Measurements from ENCODE around the gene CLTC. TPM values are rescaled to one million over a fixed set of nuclear protein-coding genes. Genes with fewer than 3 reads are reported as not detected.

The CLTC gene
- total RNA-seq, 1 experiment from 2014 or later = 101 TPM

- no peak for DNase-seq (ENCODE audit: low read depth)
Observed at GRCh38 chr17:59680314-59680713, 60.6 kb downstream of the CLTC start.

- DNase-seq (ENCODE audit: low read depth) = no peak
Observed at GRCh38 chr17:59683283-59683682, 63.6 kb downstream of the CLTC start.

- no peak for DNase-seq (ENCODE audit: low read depth)
Observed at GRCh38 chr17:59684967-59685366, 65.3 kb downstream of the CLTC start.

DNA sequence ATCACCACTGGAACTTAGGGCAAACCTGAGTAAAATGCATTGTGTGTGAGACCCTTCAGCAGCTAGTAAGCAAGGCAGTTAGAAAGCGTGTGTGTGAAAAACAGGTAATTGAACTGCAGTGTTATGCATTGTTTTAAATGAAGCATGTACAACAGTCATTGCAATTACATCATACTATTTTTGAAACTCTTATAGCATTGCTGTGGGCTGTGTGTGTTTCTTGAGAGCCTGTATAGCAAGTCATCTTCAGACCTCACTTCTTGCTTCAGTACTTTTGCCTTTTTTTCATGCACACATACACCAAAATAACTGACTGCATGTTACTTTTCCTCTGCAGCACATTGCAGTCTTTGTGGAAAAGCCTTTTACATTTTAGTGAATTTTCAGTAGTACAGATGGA, 68.3 kb downstream of the CLTC start:
- no peak for DNase-seq (ENCODE audit: low read depth)

DNA sequence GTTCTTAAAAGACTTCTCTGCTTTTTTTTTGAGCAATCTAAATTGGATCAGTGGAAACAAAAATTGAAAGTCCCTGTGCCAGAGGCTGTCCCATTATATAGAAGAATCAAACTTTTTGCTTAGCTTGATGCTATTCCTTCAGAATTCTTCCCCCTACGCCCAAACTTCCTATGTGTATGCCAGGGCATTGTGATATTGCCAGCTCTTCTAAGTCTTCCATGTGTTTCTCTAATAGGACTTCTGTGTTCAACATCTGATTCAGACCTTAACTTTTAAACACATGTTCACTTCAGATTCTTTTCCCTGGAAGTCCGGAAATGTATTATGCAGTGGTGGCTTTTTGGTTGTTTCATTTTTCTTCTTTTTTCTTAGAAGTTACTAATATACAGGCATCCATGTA, 68.8 kb downstream of the CLTC start:
- no peak for DNase-seq (ENCODE audit: low read depth)

GRCh38 chr17:59693582-59693981, 73.9 kb downstream of the CLTC start:
- no peak for DNase-seq (ENCODE audit: low read depth)

DNA sequence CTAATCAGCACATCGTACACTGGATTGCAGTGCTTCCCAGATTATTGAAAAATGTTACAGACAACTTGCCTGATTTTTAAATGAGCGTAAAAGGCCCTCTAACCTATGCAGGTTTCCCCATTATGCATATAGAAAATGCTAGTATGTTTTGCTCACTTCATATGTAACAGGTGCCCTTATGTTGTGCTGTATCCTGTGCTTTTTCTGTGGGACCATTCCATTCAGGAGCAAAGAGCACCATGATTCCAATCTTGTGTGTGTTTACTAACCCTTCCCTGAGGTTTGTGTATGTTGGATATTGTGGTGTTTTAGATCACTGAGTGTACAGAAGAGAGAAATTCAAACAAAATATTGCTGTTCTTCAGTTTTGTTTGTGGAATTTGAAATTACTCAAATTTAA, 74.6 kb downstream of the CLTC start:
- DNase-seq (ENCODE audit: low read depth) = no peak

GRCh38 chr17:59695945-59696681, 76.4 kb downstream of the CLTC start:
- no peak for DNase-seq (ENCODE audit: low read depth)

DNA sequence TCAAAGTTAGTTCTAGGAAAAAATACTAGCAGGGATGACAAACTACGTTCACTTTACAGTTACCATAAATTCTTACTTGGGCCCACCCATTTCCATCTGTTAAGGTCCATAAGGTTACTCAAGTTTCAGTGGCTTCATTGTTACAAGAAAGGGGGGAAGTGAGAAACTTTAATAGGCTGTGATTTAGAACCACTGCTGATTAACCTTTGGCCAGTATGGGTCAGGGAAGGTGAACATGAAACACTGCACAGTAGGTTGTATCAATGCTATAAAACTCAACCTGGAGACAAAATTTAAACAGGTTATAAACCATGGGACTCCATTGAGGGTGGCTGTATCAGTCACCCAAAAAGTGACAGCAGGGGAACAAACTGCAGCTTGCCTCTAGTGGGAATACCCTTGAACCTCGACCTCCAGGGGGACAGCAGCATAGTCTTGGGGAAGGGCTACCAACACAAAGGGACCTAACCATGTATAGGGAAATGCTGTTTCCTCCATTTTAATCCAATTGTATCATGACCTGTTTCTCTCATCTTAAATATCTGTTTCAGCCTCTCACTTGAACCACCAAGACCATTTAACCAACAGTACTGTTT, 77.1 kb downstream of the CLTC start:
- DNase-seq (ENCODE audit: low read depth) = no peak

DNA sequence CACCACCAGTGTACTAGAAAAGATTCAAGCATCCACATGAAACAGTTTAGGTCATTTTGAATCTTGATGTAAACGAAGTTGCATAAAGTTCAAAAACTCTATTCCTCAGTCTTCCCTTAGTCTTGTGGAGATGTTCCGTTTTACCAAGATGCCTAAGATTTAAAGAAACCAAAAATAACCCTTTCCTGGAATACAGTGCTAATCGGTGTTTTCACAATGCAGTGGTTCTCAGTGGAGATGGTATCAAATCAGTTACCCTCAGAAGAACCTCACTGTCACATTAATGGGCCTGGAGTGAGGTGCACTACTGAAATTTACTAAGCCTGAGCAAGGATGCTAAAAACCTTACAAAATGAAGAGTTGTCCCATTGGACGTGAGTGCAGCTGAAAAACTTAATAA, 78.4 kb downstream of the CLTC start:
- DNase-seq (ENCODE audit: low read depth) = no peak

- no peak for DNase-seq (ENCODE audit: low read depth)
Observed at GRCh38 chr17:59699218-59699617, 79.5 kb downstream of the CLTC start.

- no peak for DNase-seq (ENCODE audit: low read depth)
Observed at GRCh38 chr17:59699786-59700185, 80.1 kb downstream of the CLTC start.

DNA sequence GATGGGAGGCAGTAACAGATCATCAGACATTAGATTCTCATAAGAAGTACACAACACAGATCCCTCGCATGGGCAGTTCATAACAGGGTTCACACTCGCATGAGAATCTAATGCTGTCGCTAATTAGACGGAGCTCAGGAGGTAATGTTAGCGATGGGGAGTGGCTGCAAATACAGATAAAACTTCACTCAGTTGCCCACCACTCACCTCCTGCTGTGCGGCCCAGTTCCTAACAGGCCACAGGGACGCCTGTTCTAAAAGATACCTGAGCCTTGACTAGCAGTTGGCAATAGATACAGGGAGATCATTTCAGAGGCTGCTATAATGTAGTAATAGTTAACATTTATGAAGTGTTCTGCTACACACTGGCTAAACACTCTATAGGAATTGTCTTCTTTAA, 82.6 kb downstream of the CLTC start:
- DNase-seq (ENCODE audit: low read depth) = no peak

GRCh38 chr17:59707149-59707970, 87.7 kb downstream of the CLTC start, which contains the start of the genes PTRH2 and VMP1:
Gene PTRH2, minus strand, starts transcription at chr17:59707430. Its CDS starts 9,452 bp downstream, at chr17:59697978.
Gene VMP1, plus strand, starts transcription at chr17:59707654. Its CDS starts 23,793 bp downstream, at chr17:59731447.
- peak; percentile 97 for DNase-seq (ENCODE audit: low read depth)

DNA sequence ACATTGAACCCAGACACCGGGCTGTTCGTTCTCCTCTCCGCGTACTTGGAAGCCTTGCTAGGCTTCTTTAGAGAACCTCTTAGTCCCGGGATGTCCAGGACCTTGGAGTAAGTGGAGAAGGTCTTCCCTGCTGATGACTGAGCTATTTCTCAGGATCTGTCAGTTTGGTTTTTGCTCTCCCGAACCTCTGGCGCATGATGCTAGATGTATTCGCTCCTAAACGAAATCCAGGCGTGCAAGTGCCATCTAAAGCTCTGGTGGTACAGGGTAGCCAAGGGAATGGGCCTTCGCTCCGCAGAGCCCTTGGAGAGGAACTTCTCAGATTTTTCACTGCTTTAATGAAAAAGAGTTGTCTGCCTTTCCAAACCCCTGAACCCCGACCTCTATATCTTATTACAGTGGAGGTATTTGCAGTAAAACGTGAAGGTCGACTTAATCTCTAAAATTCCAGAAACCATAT, 88.3 kb downstream of the CLTC start:
- DNase-seq (ENCODE audit: low read depth) = no peak

DNA sequence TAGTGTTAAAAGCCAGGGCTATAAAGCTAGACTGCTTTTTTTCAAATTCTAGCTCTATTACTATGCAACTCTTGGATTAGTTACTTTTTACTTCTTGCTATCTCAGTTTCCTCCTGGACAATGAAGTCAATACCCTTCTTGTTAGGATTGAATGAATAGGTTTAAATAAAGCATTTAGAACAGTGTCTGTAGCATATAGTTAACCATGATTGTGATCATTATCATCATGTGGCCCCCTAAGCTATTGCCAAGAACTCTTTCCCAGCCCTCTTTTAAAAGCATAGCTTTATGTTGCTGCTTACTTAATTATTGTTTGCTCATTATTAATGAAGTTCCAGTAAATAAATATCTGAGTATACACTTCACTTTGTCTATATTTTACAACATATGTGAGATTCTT, 92.2 kb downstream of the CLTC start:
- DNase-seq (ENCODE audit: low read depth) = no peak

GRCh38 chr17:59712862-59713261, 93.2 kb downstream of the CLTC start:
- DNase-seq (ENCODE audit: low read depth) = no peak

GRCh38 chr17:59714255-59714654, 94.6 kb downstream of the CLTC start:
- DNase-seq (ENCODE audit: low read depth) = no peak

GRCh38 chr17:59716427-59716826, 96.7 kb downstream of the CLTC start:
- DNase-seq (ENCODE audit: low read depth) = no peak

DNA sequence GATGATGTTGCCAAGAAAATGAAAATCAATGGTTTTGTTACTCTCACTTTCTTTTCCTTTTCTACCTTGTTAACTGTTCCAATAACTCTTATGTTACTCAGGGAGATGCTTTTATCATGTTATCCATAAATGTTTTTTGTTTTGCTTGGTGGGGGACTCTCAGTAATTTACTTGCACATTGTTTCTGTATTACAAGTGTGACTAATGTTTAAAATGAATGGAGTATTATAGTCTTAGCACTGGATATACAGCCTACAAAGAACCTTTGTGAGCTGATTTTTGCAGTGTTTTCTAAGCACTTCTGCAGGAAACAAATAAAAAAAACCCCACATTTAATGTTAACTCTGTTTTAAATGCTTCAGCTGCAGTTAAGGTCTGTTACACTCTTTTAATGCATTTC, 99.8 kb downstream of the CLTC start:
- no peak for DNase-seq (ENCODE audit: low read depth)

DNA sequence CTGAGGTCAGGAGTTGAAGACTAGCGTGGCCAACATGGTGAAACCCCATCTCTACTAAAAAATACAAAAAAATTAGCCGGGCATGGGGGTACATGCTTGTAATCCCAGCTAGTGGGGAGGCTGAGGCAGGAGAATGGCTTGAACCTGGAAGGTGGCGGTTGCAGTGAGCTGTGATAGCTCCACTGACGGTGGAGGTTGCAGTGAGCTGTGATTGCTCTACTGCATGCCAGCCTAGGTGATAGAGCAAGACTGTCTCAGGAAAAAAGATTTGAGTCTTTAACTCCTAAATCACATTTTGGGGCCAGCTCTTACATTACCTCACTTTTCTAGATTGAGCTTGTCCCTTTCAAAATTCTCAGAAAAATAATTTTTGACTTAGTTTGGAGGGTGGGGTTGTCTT, 102.9 kb downstream of the CLTC start:
- DNase-seq (ENCODE audit: low read depth) = no peak

DNA sequence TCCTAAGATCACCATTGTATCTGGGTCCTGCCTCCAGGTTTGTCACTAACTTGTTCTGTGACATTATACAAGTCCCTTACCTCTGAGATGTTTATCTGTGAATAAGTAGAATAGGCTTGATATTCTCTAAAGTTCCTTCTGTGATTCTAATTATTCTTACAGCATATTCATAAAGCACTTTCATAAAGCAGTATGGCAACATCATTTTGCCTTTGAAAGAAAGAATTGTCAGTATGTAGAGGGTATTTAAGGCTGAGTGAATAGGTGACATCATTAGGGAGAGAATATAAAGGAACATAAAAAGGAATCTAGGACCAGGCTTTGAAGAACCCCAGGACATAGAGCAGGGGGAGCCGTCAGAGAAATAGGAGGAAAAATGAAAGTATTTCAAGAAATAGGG, 103.3 kb downstream of the CLTC start:
- DNase-seq (ENCODE audit: low read depth) = no peak

Measured in HT1080 (cell line).